GM18867 (cell line): Measurements from ENCODE around the gene ASZ1.
A peak's percentile ranks its signal among the peaks of the same experiment; 100 is the strongest.

Source experiments
- ATAC-seq: cut with Tn5 transposase; IDR thresholded peaks from one replicate; pipeline ENCODE4 v1.9.1; 2021; ENCODE audit warnings: mild to moderate bottlenecking, moderate library complexity; ENCODE audit not compliant: unreplicated experiment

ASZ1 gene

DNA sequence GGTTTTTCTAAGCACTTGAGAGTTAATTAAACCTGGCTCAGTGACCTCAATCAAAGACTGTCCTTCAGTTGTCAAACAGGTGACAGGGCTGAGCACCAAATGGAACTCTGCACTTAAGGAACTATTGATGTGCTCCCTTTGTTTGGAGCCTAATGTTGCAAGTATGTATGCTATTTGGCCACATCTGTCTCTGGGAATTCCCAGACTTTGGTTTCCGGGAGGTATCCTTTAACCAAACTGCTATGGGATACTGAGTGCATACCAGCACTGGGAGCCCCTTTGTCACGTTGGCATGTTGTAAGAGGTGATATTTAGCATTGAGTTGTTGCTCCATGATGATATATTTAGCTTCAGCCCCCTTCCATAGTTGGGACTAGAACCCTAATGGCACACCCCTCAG lies 25.2 kb downstream of the ASZ1 start:
- no peak for ATAC-seq

DNA sequence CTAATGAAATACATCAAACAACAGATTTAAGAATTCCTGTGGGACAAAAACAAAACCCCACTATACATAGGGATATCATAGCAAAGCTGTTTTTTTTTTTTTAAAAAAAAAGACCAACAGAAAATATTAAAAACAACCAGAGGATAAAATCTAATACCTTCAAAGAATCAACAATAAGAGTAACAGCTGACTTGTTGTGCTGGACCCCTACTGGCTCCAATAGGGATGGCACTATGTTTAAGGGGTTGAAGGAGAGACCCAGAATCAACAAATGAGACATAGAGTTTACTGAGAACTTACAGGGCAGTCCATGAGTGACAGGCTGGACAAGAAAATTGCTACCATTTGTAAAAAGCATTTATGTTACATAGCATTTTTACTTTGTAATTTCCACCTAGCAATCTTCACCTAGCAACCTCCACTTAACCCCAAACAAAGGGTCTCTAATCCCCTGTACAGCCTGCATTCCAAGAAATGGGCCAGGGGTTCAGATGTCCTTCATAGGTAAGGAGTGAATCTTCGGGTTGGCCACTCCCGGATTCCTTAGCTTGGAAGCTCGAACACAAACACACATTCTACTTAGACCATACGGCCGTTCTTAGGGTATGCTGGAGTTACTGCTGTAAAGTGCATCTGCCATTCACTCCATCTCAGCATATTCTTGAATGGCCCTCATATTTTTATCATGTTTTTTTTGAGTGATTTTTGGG lies 25.8 kb downstream of the ASZ1 start:
- peak; percentile 67 for ATAC-seq

DNA sequence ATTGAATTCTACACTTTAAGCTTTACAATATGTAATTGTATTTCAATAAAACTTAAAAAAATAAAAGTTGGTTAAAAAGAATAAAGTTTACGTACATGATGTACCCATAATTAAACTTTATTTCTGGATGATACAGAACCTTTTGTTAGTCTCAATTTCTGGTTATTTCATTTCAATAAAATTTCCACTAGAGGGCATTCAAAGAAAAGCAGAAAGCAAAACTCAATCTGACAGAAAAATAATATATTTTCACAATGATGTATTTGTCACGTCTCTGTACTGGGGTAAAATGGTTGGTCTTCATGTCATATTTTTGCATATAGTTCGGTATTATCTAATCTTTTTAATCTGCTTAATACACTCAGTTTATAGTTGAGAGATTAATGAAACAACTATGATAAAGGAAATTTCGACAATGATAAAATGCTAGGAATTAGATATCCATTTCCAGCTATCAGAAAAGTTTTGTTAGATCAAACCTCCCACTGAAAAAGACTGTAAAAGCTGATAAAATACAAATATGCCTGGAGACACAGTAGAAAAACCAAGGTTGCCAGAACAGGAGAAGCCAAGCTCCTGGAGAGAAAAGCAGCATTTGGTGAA lies 27.4 kb downstream of the ASZ1 start:
- ATAC-seq: no peak

DNA sequence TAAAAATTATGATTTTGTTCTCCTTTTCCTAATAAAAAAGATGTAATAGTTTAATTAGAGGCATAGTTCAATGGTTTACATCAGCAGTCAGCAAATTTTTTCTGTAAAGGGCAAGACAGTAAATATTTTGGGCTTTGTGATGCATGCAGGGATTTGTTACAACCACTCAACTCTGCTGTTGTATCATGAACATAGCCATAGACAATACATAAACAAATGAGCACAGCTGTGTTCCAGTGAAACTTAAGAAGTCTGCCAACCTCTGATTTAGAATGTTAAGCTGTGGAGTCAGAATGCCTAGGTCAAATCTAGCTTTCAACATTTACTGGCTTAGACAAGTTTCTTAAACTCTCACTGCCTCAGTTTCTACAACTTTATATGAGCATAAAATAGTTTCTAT lies 31.6 kb downstream of the ASZ1 start:
- no peak for ATAC-seq

DNA sequence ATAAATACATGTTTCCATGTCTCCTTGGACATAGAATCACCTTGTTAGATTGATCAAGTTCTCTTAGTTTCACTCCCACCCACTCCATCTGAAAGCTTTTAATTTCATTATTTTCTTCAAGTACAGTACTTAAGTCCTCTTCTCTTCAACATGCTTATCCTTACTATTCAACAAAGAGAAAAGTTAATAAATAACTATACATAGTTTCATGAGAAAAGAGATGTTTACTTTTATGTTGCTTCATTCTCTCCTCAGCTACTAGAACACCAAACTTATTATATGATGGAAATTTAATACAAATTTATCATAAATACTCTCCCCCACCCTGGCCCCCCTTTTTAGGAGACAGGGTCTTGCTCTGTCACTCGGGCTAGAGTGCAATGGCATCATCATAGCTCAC lies 33.5 kb downstream of the ASZ1 start:
- no peak for ATAC-seq

DNA sequence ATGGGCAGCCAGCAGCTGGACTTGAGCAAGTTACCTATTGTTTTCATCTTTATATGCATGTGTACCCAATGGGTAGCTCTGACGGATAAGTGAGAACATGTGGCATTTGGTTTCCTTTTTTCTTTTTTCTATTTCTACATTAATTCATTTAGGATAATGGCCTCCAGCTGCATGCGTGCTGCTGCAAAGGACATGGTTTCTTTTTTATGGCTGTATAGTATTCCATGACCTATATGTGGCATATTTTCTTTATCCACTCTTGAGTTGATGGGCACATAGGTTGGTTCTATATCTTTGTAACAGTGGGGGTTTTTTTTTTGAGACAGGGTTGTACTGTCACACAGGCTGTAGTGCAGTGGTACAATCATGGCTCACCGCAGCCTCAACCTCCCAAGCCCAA lies 37.4 kb downstream of the ASZ1 start:
- no peak for ATAC-seq

DNA sequence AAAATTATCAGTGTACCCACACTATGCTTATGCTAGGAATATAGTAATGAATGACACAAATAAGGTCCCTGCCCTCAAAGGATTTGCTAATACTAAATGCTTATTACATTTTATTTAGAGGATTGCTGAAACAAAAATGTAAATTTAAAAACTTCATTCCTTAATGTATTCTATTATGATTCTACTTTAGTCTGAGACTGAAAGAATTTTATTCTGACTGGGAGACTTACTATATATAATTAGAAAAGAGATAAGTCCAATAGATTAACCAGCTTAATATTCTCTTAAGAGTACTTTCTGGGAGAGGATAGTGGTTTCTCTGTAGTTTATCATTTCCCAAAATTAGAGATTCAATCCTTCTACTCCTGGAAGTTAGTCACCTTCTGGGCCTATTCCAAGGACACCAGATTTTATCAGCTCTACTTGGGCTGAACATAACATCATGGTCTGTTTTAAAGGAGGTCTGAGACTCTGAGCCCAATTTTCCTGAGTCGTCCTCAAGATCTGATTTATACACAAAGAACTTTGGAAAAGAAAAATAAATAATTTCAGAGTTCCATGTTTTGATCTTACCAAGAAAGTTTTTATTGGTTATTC lies 41.1 kb downstream of the ASZ1 start:
- no peak for ATAC-seq

DNA sequence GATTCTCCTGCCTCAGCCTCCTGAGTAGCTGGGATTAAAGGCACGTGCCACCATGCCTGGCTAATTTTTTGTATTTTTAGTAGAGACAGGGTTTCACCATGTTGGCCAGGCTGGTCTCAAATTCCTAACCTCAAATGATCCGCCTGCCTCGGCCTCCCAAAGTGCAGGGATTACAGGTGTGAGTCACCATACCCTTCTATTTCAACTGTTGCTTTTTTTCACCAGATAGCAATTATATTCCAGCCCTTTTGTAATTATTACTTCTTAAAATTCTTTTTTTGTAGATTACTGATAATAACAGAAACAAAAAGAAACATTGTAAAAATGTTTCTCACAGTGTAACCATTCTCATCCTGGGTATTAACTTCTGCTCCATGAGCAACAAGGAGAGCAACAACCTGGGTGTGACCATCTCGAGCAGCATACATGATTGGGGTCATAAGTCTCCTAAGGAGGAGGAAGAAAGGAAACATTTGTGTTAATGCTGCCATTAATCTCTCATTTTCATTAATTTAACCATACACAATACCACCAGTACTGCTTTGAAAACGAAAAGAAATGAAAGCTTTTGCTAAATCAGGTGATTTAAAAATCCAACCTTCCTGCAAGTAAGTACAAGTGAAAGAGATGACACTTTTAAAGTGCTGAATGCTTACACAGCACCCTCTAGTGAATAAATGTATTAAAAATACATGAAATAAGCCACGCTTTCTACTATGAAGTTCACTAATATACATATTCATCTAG lies 41.8 kb downstream of the ASZ1 start:
- peak; percentile 78 for ATAC-seq

DNA sequence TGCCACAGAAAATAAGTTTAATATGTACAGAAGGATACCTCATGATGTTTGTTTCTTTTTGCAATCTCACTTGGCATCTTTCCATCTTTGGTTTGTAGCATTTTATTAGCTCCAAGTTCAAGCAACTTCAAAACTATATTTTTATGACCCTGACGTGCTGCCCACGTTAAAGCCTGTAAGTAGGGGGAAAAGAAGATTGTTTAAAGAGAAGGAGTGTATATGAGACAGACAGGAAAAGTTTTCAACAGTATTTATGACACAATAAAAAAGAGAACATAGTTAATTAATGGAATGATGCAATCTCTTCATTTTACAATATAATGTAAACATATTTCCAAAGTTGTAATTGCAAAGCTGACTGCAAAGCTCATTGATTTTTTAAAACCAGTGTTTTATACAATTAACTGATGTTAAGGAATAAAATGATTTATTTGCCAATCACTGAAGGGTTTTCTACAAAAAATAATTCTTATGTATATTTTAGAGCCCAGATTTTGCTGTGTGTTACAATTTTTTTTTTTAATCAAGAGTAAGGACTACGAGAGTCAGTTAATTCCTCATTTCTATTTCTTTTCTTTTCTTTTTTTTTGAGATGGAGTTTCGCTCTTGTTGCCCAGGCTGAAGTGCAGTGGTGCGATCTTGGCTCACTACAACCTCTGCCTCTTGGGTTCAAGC lies 42.5 kb downstream of the ASZ1 start:
- no peak for ATAC-seq

DNA sequence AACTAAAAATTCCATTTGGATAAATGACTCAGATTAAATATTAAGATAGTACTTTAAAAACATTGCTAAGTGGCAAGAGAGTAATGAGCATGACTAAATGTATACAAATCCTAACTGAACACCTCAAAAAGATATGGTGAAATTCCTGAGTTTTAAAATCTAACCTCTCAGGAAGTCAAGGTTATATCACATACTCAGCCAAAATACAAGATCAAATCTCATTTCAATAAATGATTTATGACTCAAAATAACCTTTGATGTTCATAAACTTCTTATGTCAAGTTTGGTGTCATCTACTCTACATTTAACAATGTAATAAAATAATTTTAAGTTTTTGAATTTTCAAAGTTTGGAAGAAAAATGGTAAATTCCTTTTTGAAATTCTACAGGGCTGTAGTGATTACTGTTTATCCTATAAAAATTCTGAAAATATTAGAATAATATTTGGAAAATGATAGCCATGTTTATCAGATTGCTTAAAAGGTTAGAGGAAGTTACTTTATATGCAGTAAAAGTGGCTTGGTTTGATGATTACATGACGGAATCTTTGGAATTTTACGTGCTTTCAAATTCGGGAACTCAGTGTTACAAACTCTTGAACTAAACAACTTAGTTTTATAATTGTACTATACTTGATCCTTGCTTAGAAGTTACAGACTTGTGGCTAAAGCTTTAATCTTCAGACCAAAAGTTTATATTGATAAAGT lies 43.7 kb downstream of the ASZ1 start:
- ATAC-seq: no peak

DNA sequence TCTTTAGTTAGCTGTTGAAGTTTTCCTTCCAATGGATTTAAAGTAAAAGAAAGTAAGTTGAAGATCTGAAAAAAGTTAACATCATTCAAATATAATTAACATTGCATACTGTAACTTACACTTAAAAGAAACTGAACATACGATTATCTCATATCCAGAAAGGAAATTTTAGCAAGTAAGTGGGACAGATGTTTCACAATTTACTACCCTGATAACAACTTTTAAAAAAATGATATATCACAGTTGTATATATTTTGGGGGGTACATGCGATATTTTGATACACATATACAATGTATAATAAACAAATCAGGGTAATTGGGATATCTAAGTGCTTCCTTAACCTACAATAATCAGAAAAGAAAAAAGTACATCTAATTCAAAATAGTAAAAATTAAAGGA lies 44.2 kb downstream of the ASZ1 start:
- ATAC-seq: no peak

DNA sequence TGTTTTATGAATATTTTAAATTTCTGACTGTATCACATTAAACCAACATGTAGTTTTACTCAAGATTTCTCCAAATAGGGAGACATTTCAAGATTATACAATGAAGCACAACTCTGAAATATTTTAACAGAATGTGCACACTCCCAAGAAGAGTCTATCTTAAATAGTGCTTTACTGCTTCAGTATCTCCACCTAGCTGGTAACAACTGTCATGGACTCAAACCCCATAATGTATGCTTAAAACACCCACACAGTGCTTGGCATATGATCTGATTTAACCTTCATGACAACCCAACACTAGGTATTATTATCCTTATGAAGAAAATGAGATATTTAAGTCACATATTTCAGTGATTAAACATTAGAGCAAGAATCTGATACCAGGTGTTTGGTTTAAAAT lies 45.9 kb downstream of the ASZ1 start:
- ATAC-seq: no peak

DNA sequence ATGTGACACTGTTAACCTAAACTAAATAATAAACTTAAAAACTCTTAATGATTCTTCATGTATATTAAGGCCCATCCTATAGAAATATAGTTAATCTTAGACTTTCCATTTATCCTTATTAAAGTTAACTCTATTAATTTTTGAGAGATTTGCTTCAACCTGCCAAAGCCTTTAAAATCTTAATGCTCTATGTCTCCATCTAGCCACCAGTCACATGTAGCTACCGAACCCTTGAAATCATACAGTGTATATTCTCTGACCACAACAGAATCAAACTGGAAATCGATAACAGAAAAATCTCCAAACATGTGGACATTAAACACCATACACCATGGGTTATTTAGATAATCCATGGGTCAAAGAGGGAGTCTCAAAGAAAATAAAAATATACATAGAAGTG lies 51.9 kb downstream of the ASZ1 start:
- no peak for ATAC-seq

DNA sequence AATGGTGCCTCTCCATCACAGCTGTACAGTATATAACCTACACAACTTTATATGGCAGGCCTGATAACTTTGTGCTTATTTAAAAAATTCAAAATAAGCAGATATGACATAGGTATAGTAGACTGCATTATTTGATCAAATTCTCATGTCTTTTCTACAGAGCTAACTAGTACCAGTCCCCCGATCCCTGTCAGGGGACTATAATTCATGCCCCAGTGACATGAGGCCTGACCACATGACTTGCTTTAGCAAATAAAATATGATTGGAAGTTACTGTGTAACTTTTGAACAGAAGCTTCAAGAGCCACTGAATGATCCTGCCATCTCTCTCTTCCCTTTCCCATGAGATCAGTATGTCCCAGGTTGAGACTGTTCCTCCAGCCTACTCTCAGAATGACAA lies 55.2 kb downstream of the ASZ1 start:
- ATAC-seq: no peak

DNA sequence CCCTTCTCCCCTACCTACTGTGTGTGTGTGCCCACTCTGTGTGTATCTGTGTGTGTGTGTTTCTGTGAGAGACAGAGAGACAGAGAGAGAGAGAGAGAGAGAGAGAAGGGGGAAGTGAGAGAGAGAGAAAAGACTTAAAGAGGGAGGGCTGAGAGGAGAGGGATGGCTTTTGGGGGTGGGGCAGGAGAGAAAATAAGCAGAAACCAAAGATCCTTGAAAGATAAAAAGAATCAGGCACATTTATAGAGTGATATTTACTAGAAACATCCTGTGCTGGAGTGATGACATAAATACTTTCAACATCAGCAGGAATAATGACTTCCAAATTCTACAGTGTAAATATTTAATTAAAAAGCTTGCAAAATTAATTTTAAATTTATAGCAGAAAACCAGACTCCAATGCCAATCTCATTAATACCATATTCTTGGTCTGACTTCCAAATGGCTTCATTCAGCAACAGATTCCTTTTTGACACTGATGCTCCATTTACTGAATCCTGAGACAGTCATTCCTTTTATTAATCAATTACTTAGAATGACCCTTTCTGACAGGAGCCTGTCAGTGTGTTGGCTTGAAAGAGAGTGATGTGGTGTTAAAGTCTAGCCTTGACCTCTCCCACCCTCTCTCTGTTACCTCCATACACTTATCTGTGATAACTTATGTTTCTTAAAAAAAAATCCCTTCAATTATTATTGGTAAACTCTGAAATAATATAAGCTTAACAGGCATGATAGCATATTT lies 62.8 kb downstream of the ASZ1 start:
- ATAC-seq: peak; percentile 55

DNA sequence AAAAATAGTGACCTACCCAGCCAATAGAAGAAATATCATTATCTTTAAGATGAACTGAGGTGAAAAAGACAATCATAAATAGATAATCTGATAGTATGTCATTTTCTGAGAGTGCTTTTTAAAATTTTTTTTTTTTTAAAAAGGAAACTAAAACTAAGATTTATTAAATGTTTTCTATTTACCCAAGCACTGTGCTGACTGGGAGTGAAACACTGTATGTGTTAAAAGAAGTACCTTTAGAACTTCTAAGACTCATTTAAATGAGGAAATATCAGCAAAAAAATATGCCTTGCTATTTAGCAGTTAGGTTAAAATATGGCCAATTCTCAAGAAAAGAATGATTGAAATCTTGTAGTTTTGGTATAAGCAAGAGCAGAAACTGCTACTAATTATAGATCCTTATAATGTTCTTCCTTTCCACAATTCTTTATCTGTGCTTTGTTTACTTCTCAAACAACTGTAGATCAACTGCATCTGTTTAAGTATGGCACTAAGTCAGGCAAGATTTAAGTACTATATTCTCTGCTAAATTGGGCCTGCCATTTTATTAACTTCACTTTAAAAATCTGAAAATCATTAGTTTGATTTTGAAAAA lies 64.9 kb downstream of the ASZ1 start:
- peak; percentile 74 for ATAC-seq

DNA sequence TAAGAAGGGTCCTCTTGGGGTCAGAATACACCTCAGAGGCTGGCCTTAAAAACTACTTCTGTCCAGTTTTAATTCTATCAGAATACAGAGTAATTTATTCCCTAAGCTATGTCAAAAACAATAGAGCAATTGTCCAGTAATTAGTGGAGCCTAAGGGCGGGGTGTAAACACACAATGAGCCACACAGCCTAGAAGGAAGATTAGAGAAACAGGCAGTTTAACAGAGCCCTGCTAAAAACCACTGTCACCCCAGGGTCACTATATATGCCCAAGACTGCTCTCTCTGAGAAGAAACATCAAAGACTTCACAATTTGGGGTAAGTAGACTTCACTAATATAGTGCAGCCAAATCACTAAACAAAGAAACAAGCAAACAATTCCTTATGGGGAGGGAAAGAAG lies 77.3 kb downstream of the ASZ1 start:
- ATAC-seq: no peak

DNA sequence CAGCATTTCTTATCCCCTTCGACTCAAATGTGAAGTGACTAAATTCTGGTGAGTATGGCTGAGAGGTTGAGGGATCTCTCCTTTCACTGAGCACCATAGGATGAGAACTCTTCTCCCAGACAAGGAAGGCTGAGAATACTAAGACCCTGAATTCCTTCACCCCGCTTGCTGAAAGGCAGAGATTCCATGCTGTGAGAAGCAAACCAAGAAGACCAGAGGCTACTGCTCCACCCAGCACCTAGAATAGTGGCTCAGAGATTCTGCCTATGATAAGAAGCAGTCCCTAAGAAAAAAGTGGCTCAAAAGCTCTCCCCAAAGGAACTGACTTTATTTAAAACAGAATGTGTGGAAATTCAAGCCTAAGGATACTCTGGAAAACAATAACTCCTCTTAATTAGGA lies 77.7 kb downstream of the ASZ1 start:
- ATAC-seq: no peak

DNA sequence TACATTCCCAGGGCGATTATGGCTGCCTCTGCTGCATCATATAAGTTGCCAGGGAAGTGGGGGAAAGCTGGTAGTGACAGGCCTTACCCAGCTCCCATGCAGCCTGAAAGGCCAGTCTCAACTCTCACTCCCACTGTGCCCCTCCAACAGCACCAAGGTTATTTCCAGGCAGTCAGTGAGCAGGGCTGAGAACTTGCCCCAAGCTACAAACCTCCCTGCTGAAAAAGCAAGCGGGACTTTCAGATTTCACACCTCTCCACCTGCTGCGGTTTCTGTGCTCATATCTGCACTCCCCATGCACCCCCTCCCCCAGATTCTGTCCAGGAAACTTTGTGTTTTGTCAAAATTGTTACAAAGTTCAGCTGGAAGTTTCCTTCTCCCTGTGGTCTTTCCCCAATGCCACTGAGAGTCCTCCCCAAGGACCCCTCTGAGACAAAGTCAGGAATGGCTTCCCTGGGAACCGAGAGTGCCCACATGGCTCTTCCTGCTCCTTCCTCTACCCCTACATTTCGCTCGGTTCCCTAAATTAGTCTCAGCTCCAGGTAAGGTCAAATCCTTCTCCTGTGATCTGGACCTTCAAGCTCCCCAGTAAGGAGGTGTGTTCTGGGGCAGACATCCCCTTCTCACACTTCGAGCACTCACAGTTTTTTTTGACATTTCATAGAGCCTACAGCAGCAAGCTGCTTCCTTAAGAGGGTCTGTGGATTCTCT lies 79.2 kb downstream of the ASZ1 start:
- ATAC-seq: peak; percentile 97
